GM18867 (cell line): Measurements from ENCODE around the gene CLK2.

Source experiments
- ATAC-seq: cut with Tn5 transposase; IDR thresholded peaks from one replicate; pipeline ENCODE4 v1.9.1; 2021; ENCODE audit warnings: mild to moderate bottlenecking, moderate library complexity; ENCODE audit not compliant: unreplicated experiment

The CLK2 gene

GRCh38 chr1:155273343-155274245, at the start of gene CLK2:
TSS of gene CLK2 (minus strand) at chr1:155273504. CDS start at chr1:155270977, 2,527 bp downstream.
- peak; percentile 77 for ATAC-seq

GRCh38 chr1:155322571-155322952, 49.3 kb upstream of the CLK2 start:
- no peak for ATAC-seq

GRCh38 chr1:155321639-155322503, 48.6 kb upstream of the CLK2 start:
- no peak for ATAC-seq

GRCh38 chr1:155320661-155321617, 47.6 kb upstream of the CLK2 start, which contains the start of gene RUSC1:
TSS of gene RUSC1 (plus strand) at chr1:155320894. CDS start at chr1:155321774, 880 bp downstream.
- no peak for ATAC-seq

- no peak for ATAC-seq
Measured at GRCh38 chr1:155320252-155320651, 46.9 kb upstream of the CLK2 start.

- no peak for ATAC-seq
Measured at GRCh38 chr1:155319536-155319935, 46.2 kb upstream of the CLK2 start.

DNA sequence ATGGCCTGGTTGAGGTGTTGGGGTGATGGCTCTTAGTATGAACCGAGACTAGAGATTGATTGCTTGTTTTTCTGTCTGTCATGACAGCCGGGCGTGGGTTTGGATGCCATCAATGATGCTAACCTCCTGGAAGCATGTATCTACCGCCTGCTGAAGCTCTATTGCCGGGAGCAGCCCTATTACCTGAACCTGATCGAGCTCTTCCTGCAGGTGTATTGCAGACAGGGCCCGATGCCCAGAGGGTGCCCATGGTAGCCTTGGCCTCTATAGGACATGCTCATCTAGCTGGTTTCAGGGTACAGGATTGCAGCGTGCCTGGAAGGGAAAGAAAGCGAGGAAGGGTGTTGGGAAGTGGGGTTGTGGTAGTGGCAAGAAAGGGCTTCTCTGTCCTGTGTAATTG, 44.8 kb upstream of the CLK2 start:
- no peak for ATAC-seq

DNA sequence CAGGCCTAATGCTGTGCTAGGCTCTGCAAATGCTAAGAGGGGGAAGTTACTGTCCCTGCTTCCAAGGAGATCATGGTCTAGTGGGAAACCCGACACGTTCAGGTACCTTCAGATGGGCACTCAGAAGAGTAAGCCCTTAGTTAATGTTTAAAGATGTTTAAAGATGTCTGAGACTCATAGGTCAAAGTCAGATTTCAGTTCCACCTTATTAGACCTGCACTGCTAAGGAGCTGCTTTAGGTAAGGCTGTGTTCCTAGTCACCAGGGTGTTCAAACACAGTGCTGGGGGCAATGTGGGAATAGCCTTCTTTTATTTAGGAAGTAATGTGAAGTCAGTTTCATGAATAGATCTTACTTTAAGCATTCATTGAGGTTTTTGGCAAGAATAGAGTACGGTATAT, 43.6 kb upstream of the CLK2 start:
- ATAC-seq: no peak

DNA sequence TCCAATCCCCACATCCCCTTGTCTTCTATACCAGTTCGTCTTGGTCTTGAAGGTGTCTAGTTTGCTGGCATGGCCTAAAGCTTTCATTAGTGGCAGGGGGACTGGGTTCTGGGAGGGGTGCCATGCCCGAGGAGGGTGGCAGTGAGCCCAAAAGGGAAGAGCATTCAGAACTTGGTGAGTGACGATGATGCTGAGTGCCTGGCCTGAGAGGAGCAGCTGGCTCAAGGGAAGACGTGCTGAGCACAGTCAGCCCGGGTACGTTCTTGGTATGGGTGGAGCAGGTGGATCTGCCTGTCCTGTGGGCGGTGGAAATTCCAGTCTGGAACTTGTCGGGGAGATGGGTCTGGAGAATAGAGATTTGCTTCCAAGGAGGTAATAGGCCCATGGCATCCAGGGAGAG, 40.0 kb upstream of the CLK2 start:
- no peak for ATAC-seq

GRCh38 chr1:155309423-155310021, 36.2 kb upstream of the CLK2 start:
- ATAC-seq: no peak

GRCh38 chr1:155308493-155309422, 35.5 kb upstream of the CLK2 start, which contains the start of gene FDPS:
TSS of gene FDPS (plus strand) at chr1:155308866. CDS start at chr1:155309790, 924 bp downstream.
- peak; percentile 94 for ATAC-seq

DNA sequence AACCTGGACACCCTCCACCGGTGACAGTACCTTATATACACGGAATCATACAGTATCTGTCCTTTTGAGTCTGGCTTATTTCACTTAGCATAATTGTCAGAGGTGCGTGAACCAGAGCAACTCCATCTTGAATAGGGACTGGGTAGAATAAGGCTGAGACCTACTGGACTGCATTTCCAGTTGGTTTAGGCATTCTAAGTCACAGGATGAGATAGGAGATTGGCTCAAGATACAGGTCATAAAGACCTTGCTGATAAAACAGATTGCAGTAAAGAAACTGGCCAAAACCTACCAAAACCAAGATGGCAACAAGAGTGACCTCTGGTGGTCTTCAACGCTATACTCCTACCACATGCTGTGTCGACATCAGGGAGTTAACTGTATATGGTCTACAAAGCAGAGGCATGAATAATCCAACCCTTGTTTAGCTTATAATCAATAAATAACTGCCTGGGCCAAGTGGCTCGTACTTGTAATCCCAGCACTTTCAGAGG, 34.0 kb upstream of the CLK2 start:
- ATAC-seq: no peak

DNA sequence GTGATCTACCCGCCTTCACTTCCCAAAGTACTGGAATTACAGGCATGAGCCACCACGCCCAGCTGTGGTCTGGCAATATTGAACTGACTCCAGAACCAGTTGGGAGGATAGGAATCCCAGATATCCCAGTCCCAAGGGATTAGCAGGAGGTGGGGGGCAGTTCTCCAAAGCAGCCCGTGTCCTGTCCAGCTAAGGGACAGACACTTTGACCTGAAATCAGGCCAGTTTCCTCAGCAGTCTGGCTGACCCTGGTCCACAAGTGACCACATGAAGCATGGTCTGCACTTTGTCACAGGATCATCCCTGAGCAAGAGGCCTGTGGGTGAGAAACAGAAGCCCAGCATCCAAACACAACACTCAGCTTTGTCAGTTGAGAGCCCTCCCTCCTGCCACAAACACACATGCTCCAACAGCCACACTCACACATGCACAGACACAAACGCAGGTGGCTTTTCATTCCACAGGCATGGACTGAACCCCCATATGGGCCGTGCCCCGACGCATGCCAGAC, 32.6 kb upstream of the CLK2 start:
- no peak for ATAC-seq

- ATAC-seq: no peak
Measured at GRCh38 chr1:155304558-155305063, 31.3 kb upstream of the CLK2 start.

DNA sequence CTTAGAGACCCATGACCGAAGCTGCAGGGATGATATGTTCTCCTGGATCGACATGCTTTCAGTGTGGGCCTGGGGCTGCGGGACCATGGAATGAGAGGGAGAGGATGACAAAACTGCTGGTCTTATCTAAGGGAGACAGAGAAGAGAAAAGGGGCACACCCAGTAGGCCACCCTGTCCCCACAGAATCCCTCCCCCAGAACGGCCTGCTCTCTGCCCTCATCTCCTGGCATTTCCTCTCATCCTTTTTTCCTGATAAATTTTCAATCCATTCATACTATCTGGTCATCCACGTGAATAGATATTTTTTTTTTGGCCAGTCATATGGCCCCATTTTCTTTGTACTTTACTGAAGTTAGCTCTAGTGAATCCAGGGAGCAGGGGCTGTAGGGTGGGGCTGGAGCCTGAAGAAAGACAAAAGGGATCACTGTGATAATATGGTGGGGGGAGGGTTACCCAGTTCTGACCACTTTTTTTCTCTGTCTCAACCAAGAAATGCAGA, 28.1 kb upstream of the CLK2 start, which contains the start of gene PKLR:
Gene PKLR (minus strand): TSS at position 97 of the 500 bp plus-strand sequence. CDS start 43 bp downstream, at position 54.
- ATAC-seq: no peak

DNA sequence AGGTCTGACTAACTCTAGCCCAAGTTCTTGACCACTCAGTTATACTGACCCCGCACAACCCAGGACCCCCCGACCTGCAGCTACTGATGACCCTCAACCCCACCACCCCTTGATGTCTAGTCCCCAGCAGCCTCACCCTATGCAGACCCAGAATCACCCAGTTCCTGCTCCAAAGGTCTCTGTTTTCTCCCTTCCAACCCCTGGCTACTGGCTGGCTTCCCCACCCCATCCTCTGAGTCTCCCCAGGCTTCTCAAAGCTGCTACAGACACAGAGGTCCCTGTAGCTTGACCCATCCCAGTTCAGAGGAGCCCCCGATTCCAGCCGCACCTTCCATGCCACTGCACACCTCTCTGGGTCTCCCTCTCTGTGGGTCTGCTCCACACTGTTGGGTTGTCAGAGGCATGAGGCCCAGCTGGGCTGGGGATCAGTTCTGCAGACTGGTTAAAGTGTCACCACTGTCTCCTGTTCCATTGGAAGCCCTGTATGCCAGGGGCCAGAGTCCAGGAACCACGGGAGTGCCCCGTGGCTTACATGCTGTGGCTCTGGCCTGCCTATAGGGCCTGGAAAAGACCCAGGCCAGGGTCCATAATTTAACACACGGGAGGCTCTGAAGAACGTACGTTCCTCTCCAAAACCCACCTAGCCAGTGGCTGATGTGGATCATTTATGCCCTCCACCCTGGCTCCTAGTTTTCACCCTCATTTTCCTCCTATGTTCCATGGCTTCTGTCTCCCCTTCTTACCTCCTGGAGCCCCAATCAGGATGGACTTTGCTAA, 27.4 kb upstream of the CLK2 start:
- ATAC-seq: no peak

DNA sequence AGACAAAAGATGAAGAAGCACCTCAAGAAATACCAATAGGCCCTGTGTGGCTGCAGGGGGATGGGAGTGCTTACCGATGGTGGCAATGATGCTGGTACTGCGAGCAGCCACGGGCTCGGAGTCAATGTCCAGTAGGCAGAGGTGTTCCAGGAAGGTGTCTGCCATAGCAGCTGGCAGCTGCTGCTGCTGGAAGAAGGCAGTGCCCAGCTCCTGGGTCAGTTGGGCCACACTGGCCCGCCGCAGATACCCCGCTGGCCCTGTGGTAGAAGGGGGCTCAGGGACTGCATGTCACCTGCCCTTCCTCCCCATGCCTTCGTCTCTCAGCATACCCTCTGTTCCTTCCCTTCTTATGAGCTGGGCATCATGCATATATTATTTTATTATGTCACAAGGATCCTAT, 26.7 kb upstream of the CLK2 start:
- no peak for ATAC-seq
